Ovary (tissue), 3 donors: ENCODE data around the gene ELP2.

Experiments used
- POLR2A ChIP-seq: fragments of 450-650 bp; IDR thresholded peaks from one replicate; pipeline ENCODE4 v1.6.1; 2017; ENCODE audit warnings: antibody characterized with exemption, mild to moderate bottlenecking, moderate library complexity
- TF ChIP-seq, protein P1 (sequence below), 3 donors: fragments of 450-650 bp in 2 of 3; fragments of 200-600 bp in 1 of 3; IDR thresholded peaks; one replicate each; pipeline versions ENCODE4 v1.5.1 to v1.8.0; 2016 to 2022; ENCODE audit warnings: antibody characterized with exemption in 3 of 3, mild to moderate bottlenecking in 1 of 3
- donor health status: DM: no; HTN: no; CAD: no.

DNA sequence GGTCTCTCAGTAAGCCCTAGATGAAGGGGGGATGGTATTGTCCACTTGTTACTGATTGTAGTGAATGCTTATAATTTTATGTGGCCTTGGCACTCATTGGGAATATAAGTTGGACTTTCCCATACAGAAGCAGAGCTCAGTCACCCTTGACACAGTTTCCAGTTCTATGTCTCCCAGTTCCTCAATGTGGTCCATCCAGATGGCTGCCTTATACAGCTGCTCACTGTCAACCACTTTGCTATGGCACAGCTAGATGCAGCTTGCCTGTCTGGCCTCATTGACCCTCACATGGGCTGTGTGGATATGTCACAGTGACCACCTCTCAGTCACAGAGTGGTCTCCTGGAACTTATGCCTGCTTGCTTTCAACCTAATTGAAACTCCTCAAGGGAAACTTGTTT is 22.2 kb upstream of the ELP2 start:
- TF ChIP-seq, protein P1, sequence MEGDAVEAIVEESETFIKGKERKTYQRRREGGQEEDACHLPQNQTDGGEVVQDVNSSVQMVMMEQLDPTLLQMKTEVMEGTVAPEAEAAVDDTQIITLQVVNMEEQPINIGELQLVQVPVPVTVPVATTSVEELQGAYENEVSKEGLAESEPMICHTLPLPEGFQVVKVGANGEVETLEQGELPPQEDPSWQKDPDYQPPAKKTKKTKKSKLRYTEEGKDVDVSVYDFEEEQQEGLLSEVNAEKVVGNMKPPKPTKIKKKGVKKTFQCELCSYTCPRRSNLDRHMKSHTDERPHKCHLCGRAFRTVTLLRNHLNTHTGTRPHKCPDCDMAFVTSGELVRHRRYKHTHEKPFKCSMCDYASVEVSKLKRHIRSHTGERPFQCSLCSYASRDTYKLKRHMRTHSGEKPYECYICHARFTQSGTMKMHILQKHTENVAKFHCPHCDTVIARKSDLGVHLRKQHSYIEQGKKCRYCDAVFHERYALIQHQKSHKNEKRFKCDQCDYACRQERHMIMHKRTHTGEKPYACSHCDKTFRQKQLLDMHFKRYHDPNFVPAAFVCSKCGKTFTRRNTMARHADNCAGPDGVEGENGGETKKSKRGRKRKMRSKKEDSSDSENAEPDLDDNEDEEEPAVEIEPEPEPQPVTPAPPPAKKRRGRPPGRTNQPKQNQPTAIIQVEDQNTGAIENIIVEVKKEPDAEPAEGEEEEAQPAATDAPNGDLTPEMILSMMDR (IDR thresholded peaks at IDR 0.05): no peak
- no peak for TF ChIP-seq POLR2A
